Transverse colon (tissue), 4 donors: ENCODE data around the gene TRAPPC10. TPM values are rescaled to one million over a fixed set of nuclear protein-coding genes. Genes with fewer than 3 reads are reported as not detected.

Experiments
- DNase-seq: peaks from one replicate; pipeline ENCODE4 v3.0.0-alpha.2; 2019
- H3K27ac ChIP-seq, 4 donors: fragments of 200-600 bp; sonication (generic); 2 replicates each; pipeline ENCODE4 v1.5.1; 2016 to 2018; ENCODE audit warnings: inconsistent platforms in 4 of 4
- H3K27me3 ChIP-seq: fragments of 200-600 bp; sonication (generic); 2 replicates; pipeline ENCODE4 v1.5.1; 2017; ENCODE audit warnings: inconsistent platforms
- H3K36me3 ChIP-seq, 4 donors: fragments of 200-600 bp; sonication (generic); 2 replicates each; pipeline ENCODE4 v1.5.1; 2017 to 2019; ENCODE audit warnings: inconsistent platforms in 4 of 4
- H3K4me1 ChIP-seq, 4 donors: fragments of 200-600 bp; sonication (generic); 2 replicates each; pipeline ENCODE4 v1.5.1; 2017 to 2020; ENCODE audit warnings: inconsistent platforms in 4 of 4
- H3K4me3 ChIP-seq, 4 donors: fragments of 200-600 bp; sonication (generic); 1 replicate in 1 of 4; 2 replicates in 3 of 4; pipeline versions ENCODE4 v1.5.1 to v1.6.1; 2017 to 2019; ENCODE audit warnings: inconsistent platforms in 4 of 4
- H3K9me3 ChIP-seq, 2 donors: fragments of 200-600 bp; sonication (generic); 2 replicates each; pipeline ENCODE4 v1.5.1; 2017 to 2019; ENCODE audit warnings: inconsistent platforms in 2 of 2
- EP300 ChIP-seq: sonication (generic); formaldehyde crosslinking; IDR thresholded peaks from one replicate; pipeline ENCODE4 v1.6.1; 2017; ENCODE audit warnings: antibody characterized with exemption, low read depth
- POLR2A ChIP-seq: fragments of 450-650 bp; IDR thresholded peaks from one replicate; pipeline ENCODE4 v1.6.1; 2016; ENCODE audit warnings: antibody characterized with exemption, mild to moderate bottlenecking, moderate library complexity
- POLR2AphosphoS5 ChIP-seq, 3 donors: sonication (generic); formaldehyde crosslinking; IDR thresholded peaks; one replicate each; pipeline ENCODE4 v1.6.1; 2016; ENCODE audit warnings: antibody characterized with exemption in 3 of 3
- WGBS, 2 donors: methylation state at CpG; one replicate each; pipeline ENCODE4 v1.1.5; 2018; ENCODE audit warnings: low coverage in 1 of 2; 5-methylcytosine and 5-hydroxymethylcytosine counted together
- in situ Hi-C, 4 donors: fragments of 200-750 bp; cut with MboI; loops; one replicate each; pipeline versions ENCODE4 v1.15.0 to v1.15.1; 2017; ENCODE audit warnings: low sequenced_read_pairs in 3 of 4, low pct_ligation_motif_present in 1 of 4, low pct_unique_long_range_greater_than_20kb in 1 of 4
- intact Hi-C: fragments of 100-400 bp; cut with DNase I; formaldehyde crosslinking; loops from one replicate; pipeline ENCODE4 v1.15.1; 2023; ENCODE audit warnings: low total_unique reads
- total RNA-seq, 4 donors: library from RNA; depleted of rRNA; stranded (reverse); fragments of >200 nt; gene quantifications; one replicate each; pipeline ENCODE4 v1.1.0, GENCODE V29; 2016
- TF ChIP-seq, protein P1 (sequence below), 5 experiments: fragments of 200-600 bp in 3 of 5; fragments of 450-650 bp in 2 of 5; sonication (generic) in 3 of 5; IDR thresholded peaks; 1 replicate in 2 of 5; 2 replicates in 3 of 5; pipeline ENCODE4 v1.5.1; 2016 to 2017; ENCODE audit warnings: antibody characterized with exemption in 5 of 5, inconsistent platforms in 3 of 5, mild to moderate bottlenecking in 2 of 5, moderate library complexity in 1 of 5

Gene TRAPPC10
- total RNA-seq, 4 donors from 2014 or later = 71.0 to 81.5 (median 79.8) TPM

- intact Hi-C loops = no loop called here
- Histone ChIP-seq H3K27ac (peak overlapping the region; percentile 26 to 46 (median 30)), H3K4me1 (no peaks in the 10 kb centered on the region), H3K27me3 (no peaks in the 10 kb centered on the region), H3K36me3 (peaks cover 0 to 9% (median 0%) of the 10 kb centered on the region in 4 donors), H3K4me3 (no peak overlapping the region), H3K9me3 (no peaks in the 10 kb centered on the region)
- TF ChIP-seq POLR2A = no peak
- no peak for TF ChIP-seq POLR2AphosphoS5 (IDR thresholded peaks at IDR 0.05)
- TF ChIP-seq, protein P1, sequence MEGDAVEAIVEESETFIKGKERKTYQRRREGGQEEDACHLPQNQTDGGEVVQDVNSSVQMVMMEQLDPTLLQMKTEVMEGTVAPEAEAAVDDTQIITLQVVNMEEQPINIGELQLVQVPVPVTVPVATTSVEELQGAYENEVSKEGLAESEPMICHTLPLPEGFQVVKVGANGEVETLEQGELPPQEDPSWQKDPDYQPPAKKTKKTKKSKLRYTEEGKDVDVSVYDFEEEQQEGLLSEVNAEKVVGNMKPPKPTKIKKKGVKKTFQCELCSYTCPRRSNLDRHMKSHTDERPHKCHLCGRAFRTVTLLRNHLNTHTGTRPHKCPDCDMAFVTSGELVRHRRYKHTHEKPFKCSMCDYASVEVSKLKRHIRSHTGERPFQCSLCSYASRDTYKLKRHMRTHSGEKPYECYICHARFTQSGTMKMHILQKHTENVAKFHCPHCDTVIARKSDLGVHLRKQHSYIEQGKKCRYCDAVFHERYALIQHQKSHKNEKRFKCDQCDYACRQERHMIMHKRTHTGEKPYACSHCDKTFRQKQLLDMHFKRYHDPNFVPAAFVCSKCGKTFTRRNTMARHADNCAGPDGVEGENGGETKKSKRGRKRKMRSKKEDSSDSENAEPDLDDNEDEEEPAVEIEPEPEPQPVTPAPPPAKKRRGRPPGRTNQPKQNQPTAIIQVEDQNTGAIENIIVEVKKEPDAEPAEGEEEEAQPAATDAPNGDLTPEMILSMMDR (IDR thresholded peaks at IDR 0.05) = no peak
- no peak for TF ChIP-seq EP300
- peak; percentile 52 for DNase-seq
- WGBS, 2 donors = 62 to 90% methylated on average over 5 to 9 of the region's 9 CpGs
- in situ Hi-C loops = no loop called here
These were observed 53.3 kb downstream of the TRAPPC10 start for GRCh38 chr21:44065428-44065827.

DNA sequence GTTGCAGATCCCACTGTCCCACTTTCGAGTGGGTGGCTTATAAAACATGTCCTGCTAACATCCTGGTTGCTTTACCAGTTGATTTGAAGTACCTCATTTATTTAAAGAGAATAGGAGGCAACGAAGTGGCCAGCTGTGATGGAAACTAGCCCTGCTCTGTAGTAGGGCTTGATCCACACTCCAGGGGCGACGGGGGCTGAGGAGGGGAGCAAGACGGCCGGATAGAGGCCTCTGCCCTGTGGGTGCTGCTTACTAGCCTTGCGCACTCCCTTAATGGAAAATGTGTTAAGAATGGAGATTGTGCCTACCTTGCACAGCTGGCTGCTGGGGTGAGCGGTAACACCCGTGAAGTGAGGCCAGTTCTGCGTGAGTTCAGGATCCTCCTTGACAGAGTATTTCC, 54.0 kb downstream of the TRAPPC10 start:
- peak overlapping the region in 2 of 4 donors; percentile 30 to 46 for H3K27ac ChIP-seq
- in situ Hi-C loops = no loop called here
- H3K27me3 ChIP-seq = no peaks in the 10 kb centered on the region
- no peaks in the 10 kb centered on the region for H3K9me3 ChIP-seq
- H3K4me1 ChIP-seq = peaks cover 0 to 1% (median 0%) of the 10 kb centered on the region in 4 donors
- 91 to 96% methylated on average over 5 to 10 of the region's 10 CpGs for WGBS, 2 donors
- intact Hi-C loops = no loop called here
- H3K4me3 ChIP-seq = no peak overlapping the region
- no peak for DNase-seq
- peaks cover 0 to 9% (median 0%) of the 10 kb centered on the region in 4 donors for H3K36me3 ChIP-seq
- TF ChIP-seq EP300 (no peak), POLR2AphosphoS5 (IDR thresholded peaks at IDR 0.05) (no peak), POLR2A (no peak)
- TF ChIP-seq, protein P1 (IDR thresholded peaks at IDR 0.05) = no peak

GRCh38 chr21:44067011-44067839, 55.1 kb downstream of the TRAPPC10 start:
- Histone ChIP-seq H3K4me1 (peaks cover 0 to 6% (median 0%) of the 10 kb centered on the region in 4 donors), H3K27ac (no peak overlapping the region), H3K4me3 (no peak overlapping the region), H3K9me3 (no peaks in the 10 kb centered on the region), H3K36me3 (no peaks in the 10 kb centered on the region), H3K27me3 (no peaks in the 10 kb centered on the region)
- in situ Hi-C loops (no loop called here), intact Hi-C loops (no loop called here)
- DNase-seq = no peak
- WGBS, 2 donors = 69 to 83% methylated on average over 6 to 15 of the region's 15 CpGs
- TF ChIP-seq, protein P1 (IDR thresholded peaks at IDR 0.05) = no peak
- no peak for TF ChIP-seq POLR2A
- no peak for TF ChIP-seq POLR2AphosphoS5 (IDR thresholded peaks at IDR 0.05)
- TF ChIP-seq EP300 = no peak

DNA sequence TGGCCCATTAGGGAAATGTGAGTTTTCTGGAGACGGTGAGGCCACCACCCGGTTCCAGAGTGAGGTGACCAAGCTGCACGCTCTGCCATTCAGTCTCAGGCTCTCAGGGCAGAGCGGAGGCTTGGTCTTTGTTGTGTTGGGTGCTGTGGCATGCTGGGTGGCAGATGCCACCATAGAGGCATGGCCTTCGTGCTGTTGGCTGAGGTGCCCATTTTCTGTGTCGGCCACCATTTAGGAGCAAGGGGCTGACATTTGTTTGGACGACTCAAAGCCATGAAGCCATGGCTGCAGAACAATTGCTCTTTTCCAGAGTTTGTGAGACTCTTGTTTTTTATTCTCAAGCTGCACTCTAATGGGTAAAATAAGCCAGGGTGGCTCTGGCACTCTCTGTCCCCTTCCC, 58.3 kb downstream of the TRAPPC10 start:
- DNase-seq = no peak
- WGBS, 2 donors = 96 to 100% methylated on average over 3 to 7 of the region's 7 CpGs
- no peak overlapping the region for H3K4me3 ChIP-seq
- peaks cover 0 to 6% (median 0%) of the 10 kb centered on the region in 4 donors for H3K4me1 ChIP-seq
- in situ Hi-C loops = no loop called here
- intact Hi-C loops = no loop called here
- peaks cover 0 to 10% (median 3%) of the 10 kb centered on the region in 4 donors for H3K36me3 ChIP-seq
- H3K27me3 ChIP-seq = no peaks in the 10 kb centered on the region
- no peaks in the 10 kb centered on the region for H3K9me3 ChIP-seq
- TF ChIP-seq, protein P1 (IDR thresholded peaks at IDR 0.05) = no peak
- no peak for TF ChIP-seq POLR2A
- TF ChIP-seq POLR2AphosphoS5 (IDR thresholded peaks at IDR 0.05) = no peak
- TF ChIP-seq EP300 = no peak
- H3K27ac ChIP-seq = no peak overlapping the region
